HEK293 (cell line): ENCODE data around the gene POLL.

Experiments used
- CTCF ChIA-PET: fragments of 350-600 bp; formaldehyde crosslinking; extraction: SDS; loops from one replicate; lab custom pipeline; 2021; ENCODE audit warnings: antibody characterized with exemption; lab: Yijun Ruan, JAX
- POLR2A ChIA-PET: fragments of 300-600 bp; formaldehyde crosslinking; extraction: SDS; loops from one replicate; lab custom pipeline; 2020; ENCODE audit warnings: antibody characterized with exemption, inconsistent platforms; lab: Yijun Ruan, JAX
- H3K27ac ChIP-seq: fragments of 200-500 bp; sonication (Bioruptor generic); 2 replicates; pipeline ENCODE4 v1.5.1; 2014; ENCODE audit warnings: low read depth, low read length, control low read depth, inconsistent platforms; ENCODE audit errors: extremely low read depth
- H3K36me3 ChIP-seq, 2 experiments: fragments of 200-500 bp in 1 of 2; sonication (Bioruptor generic) in 1 of 2; 1 replicate in 1 of 2; 2 replicates in 1 of 2; pipeline ENCODE4 v1.5.1; 2014 to 2017; ENCODE audit warnings: inconsistent platforms in 2 of 2, low read length in 2 of 2; ENCODE audit not compliant: control insufficient read depth in 2 of 2, insufficient read depth in 1 of 2
- H3K4me1 ChIP-seq: fragments of 200-500 bp; sonication (Bioruptor generic); 2 replicates; pipeline ENCODE4 v1.5.1; 2014; ENCODE audit warnings: mild to moderate bottlenecking, low read length, inconsistent platforms; ENCODE audit not compliant: control insufficient read depth, insufficient read depth
- H3K4me3 ChIP-seq: 2 replicates; pipeline ENCODE4 v1.5.1; 2011; ENCODE audit warnings: low read depth, mild to moderate bottlenecking, control low read depth, low read length, moderate library complexity
- H3K9me3 ChIP-seq: fragments of 200-500 bp; sonication (Bioruptor generic); 2 replicates; pipeline ENCODE4 v1.5.1; 2014; ENCODE audit warnings: low read depth, low read length, inconsistent platforms; ENCODE audit not compliant: control insufficient read depth, insufficient read depth
- SP3 ChIP-seq: fragments of 450-650 bp; formaldehyde crosslinking; IDR thresholded peaks from 2 replicates; pipeline ENCODE4 v1.5.1; 2016; ENCODE audit warnings: missing biosample characterization, missing genetic modification characterization
- ZEB2 ChIP-seq: fragments of 450-650 bp; formaldehyde crosslinking; IDR thresholded peaks from 2 replicates; pipeline ENCODE4 v1.5.1; 2016; ENCODE audit warnings: missing biosample characterization, missing genetic modification characterization
- ZFP3 ChIP-seq: fragments of 450-650 bp; formaldehyde crosslinking; IDR thresholded peaks from 2 replicates; pipeline ENCODE4 v1.5.1; 2016; ENCODE audit warnings: low read depth, missing biosample characterization, missing genetic modification characterization
- ZFP37 ChIP-seq: fragments of 450-650 bp; formaldehyde crosslinking; IDR thresholded peaks from 2 replicates; pipeline ENCODE4 v1.5.1; 2016; ENCODE audit warnings: missing biosample characterization, missing genetic modification characterization
- ZFP41 ChIP-seq: fragments of 450-650 bp; formaldehyde crosslinking; IDR thresholded peaks from 2 replicates; pipeline ENCODE4 v1.5.1; 2016; ENCODE audit warnings: missing biosample characterization, missing genetic modification characterization, borderline replicate concordance
- ZNF133 ChIP-seq: fragments of 450-650 bp; formaldehyde crosslinking; IDR thresholded peaks from 2 replicates; pipeline ENCODE4 v1.5.1; 2016; ENCODE audit warnings: missing biosample characterization, missing genetic modification characterization
- ZNF174 ChIP-seq: fragments of 450-650 bp; formaldehyde crosslinking; IDR thresholded peaks from 2 replicates; pipeline ENCODE4 v1.5.0; 2017; ENCODE audit warnings: missing biosample characterization, mild to moderate bottlenecking, missing genetic modification characterization
- ZNF239 ChIP-seq: fragments of 450-650 bp; formaldehyde crosslinking; IDR thresholded peaks from 2 replicates; pipeline ENCODE4 v1.5.1; 2016; ENCODE audit warnings: missing biosample characterization, missing genetic modification characterization
- ZNF280D ChIP-seq: fragments of 450-650 bp; formaldehyde crosslinking; IDR thresholded peaks from 2 replicates; pipeline ENCODE4 v1.5.1; 2016; ENCODE audit warnings: missing biosample characterization, missing genetic modification characterization
- ZNF391 ChIP-seq: fragments of 450-650 bp; formaldehyde crosslinking; IDR thresholded peaks from 2 replicates; pipeline ENCODE4 v1.5.1; 2016; ENCODE audit warnings: low read depth, missing biosample characterization, missing genetic modification characterization, borderline replicate concordance
- ZNF416 ChIP-seq: fragments of 450-650 bp; formaldehyde crosslinking; IDR thresholded peaks from 2 replicates; pipeline ENCODE4 v1.5.1; 2016; ENCODE audit warnings: missing biosample characterization, missing genetic modification characterization
- ZNF610 ChIP-seq: fragments of 450-650 bp; formaldehyde crosslinking; IDR thresholded peaks from 2 replicates; pipeline ENCODE4 v1.5.1; 2016; ENCODE audit warnings: missing biosample characterization, missing genetic modification characterization, borderline replicate concordance
- ZNF629 ChIP-seq: fragments of 450-650 bp; formaldehyde crosslinking; IDR thresholded peaks from 2 replicates; pipeline ENCODE4 v1.5.1; 2017; ENCODE audit warnings: missing biosample characterization, missing genetic modification characterization
- ZNF654 ChIP-seq: fragments of 450-650 bp; formaldehyde crosslinking; IDR thresholded peaks from 2 replicates; pipeline ENCODE4 v1.5.1; 2016; ENCODE audit warnings: low read depth, missing biosample characterization, missing genetic modification characterization
- ZSCAN30 ChIP-seq: fragments of 450-650 bp; IDR thresholded peaks from 2 replicates; pipeline ENCODE4 v1.5.1; 2018; ENCODE audit warnings: missing biosample characterization, mild to moderate bottlenecking, missing genetic modification characterization, moderate library complexity
- TF ChIP-seq, protein P1 (sequence below): fragments of 450-650 bp; formaldehyde crosslinking; IDR thresholded peaks from 2 replicates; pipeline ENCODE4 v1.5.1; 2016; ENCODE audit warnings: missing biosample characterization, missing genetic modification characterization
- TF ChIP-seq, protein P2 (sequence below): fragments of 450-650 bp; formaldehyde crosslinking; IDR thresholded peaks from 2 replicates; pipeline ENCODE4 v1.5.1; 2016; ENCODE audit warnings: missing biosample characterization, missing genetic modification characterization
- TF ChIP-seq, protein P3 (sequence below): fragments of 450-650 bp; formaldehyde crosslinking; IDR thresholded peaks from 2 replicates; pipeline ENCODE4 v1.5.1; 2016; ENCODE audit warnings: missing biosample characterization, missing genetic modification characterization
- TF ChIP-seq, protein P4 (sequence below): fragments of 450-650 bp; formaldehyde crosslinking; IDR thresholded peaks from 2 replicates; pipeline ENCODE4; 2016; ENCODE audit warnings: missing biosample characterization, missing genetic modification characterization

The POLL gene

GRCh38 chr10:101607124-101607523, 19.1 kb upstream of the POLL start:
- H3K4me1 ChIP-seq: no peaks in the 10 kb centered on the region
- H3K36me3 ChIP-seq: peaks cover 4 to 59% of the 10 kb centered on the region in 2 experiments; a peak in 2 of 3 replicates
- no peaks in the 10 kb centered on the region for H3K9me3 ChIP-seq
- no peak overlapping the region for H3K27ac ChIP-seq
- TF ChIP-seq, protein P1, sequence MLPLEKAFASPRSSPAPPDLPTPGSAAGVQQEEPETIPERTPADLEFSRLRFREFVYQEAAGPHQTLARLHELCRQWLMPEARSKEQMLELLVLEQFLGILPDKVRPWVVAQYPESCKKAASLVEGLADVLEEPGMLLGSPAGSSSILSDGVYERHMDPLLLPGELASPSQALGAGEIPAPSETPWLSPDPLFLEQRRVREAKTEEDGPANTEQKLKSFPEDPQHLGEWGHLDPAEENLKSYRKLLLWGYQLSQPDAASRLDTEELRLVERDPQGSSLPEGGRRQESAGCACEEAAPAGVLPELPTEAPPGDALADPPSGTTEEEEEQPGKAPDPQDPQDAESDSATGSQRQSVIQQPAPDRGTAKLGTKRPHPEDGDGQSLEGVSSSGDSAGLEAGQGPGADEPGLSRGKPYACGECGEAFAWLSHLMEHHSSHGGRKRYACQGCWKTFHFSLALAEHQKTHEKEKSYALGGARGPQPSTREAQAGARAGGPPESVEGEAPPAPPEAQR: no peak
- TF ChIP-seq ZNF280D (tag by site-specific recombination) (no peak), ZNF133 (no peak), ZFP41 (tag by site-specific recombination) (no peak), ZNF174 (tag by site-specific recombination) (no peak)
- TF ChIP-seq, protein P2, sequence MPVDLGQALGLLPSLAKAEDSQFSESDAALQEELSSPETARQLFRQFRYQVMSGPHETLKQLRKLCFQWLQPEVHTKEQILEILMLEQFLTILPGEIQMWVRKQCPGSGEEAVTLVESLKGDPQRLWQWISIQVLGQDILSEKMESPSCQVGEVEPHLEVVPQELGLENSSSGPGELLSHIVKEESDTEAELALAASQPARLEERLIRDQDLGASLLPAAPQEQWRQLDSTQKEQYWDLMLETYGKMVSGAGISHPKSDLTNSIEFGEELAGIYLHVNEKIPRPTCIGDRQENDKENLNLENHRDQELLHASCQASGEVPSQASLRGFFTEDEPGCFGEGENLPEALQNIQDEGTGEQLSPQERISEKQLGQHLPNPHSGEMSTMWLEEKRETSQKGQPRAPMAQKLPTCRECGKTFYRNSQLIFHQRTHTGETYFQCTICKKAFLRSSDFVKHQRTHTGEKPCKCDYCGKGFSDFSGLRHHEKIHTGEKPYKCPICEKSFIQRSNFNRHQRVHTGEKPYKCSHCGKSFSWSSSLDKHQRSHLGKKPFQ (tag by site-specific recombination): no peak
- no peak overlapping the region for H3K4me3 ChIP-seq
- CTCF ChIA-PET: interaction anchor here (0.6 to 12.8 kb wide), 3 partner anchors 87 to 174 kb away, joined by 4 to 203 read pairs (median 4); partner anchors contain the start of gene NPM3
- POLR2A ChIA-PET: no interaction called here

DNA sequence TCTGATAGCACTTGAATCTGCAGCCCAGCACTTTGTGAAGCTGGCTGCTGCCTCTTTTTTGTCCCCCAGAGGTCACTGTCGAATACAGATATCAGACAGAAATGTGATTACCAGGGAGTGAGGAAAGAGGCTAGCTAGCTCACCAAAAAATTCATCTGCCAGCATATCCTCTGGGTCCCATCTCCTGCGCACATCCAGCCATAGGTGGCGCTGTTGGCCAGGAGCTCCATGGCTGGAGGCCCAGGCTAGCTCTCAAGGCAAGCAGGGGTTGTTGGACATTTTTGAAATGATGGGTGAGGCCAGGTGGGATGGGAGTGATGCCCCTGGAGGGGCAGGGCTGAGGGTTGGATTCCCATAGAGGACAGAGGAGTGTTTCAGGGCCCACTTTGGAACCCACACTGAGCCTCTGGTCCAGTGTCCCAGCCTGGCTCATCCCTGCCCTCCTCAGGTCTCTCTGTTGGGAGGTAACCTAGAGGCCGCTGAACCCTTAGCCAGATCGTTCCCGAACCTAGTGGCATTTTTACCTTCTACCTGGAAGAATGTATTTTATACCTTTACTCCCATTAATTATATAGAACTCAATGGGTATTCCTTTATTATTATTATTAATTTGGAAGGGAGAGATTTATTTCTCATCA, 14.8 kb upstream of the POLL start:
- H3K36me3 ChIP-seq: peaks cover 4 to 30% of the 10 kb centered on the region in 2 experiments; a peak in 2 of 3 replicates
- no peak overlapping the region for H3K27ac ChIP-seq
- H3K4me3 ChIP-seq: no peak overlapping the region
- POLR2A ChIA-PET: interaction anchor here (1.4 kb wide), 1 partner anchor 178 kb away, joined by 11 read pairs; no protein-coding TSS in a partner anchor
- no peaks in the 10 kb centered on the region for H3K9me3 ChIP-seq
- CTCF ChIA-PET: interaction anchor here (0.6 to 12.8 kb wide), 49 partner anchors 9 to 558 kb away, joined by 3 to 203 read pairs (median 4); partner anchors contain the start of genes LBX1 and NPM3
- no peaks in the 10 kb centered on the region for H3K4me1 ChIP-seq
- TF ChIP-seq, protein P3, sequence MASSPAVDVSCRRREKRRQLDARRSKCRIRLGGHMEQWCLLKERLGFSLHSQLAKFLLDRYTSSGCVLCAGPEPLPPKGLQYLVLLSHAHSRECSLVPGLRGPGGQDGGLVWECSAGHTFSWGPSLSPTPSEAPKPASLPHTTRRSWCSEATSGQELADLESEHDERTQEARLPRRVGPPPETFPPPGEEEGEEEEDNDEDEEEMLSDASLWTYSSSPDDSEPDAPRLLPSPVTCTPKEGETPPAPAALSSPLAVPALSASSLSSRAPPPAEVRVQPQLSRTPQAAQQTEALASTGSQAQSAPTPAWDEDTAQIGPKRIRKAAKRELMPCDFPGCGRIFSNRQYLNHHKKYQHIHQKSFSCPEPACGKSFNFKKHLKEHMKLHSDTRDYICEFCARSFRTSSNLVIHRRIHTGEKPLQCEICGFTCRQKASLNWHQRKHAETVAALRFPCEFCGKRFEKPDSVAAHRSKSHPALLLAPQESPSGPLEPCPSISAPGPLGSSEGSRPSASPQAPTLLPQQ (tag by site-specific recombination): peak; percentile 93
- TF ChIP-seq ZNF654 (peak; percentile 98), ZNF239 (no peak), ZNF391 (tag by site-specific recombination) (0 out of 2 replicates have a peak, but pooled peaks have one; percentile 27), ZNF416 (tag by site-specific recombination) (no peak), ZNF610 (tag by site-specific recombination) (no peak), ZFP3 (tag by site-specific recombination) (no peak), ZNF629 (0 out of 2 replicates have a peak, but pooled peaks have one; percentile 14), ZNF280D (tag by site-specific recombination) (no peak), ZSCAN30 (tag by site-specific recombination) (peak; percentile 87; the same call in 1 of the 2 replicates), SP3 (tag by site-specific recombination) (peak; percentile 18; the same call in 1 of the 2 replicates), ZEB2 (0 out of 2 replicates have a peak, but pooled peaks have one; percentile 18), ZFP37 (tag by site-specific recombination) (0 out of 2 replicates have a peak, but pooled peaks have one; percentile 64)
- TF ChIP-seq, protein P4, sequence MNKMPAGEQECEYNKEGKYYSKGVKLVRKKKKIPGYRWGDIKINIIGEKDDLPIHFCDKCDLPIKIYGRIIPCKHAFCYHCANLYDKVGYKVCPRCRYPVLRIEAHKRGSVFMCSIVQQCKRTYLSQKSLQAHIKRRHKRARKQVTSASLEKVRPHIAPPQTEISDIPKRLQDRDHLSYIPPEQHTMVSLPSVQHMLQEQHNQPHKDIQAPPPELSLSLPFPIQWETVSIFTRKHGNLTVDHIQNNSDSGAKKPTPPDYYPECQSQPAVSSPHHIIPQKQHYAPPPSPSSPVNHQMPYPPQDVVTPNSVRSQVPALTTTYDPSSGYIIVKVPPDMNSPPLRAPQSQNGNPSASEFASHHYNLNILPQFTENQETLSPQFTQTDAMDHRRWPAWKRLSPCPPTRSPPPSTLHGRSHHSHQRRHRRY (tag by site-specific recombination): no peak
